GM12878 (cell line): ENCODE results near the gene NR2C2AP. TPM values are rescaled to one million over a fixed set of nuclear protein-coding genes. Genes with fewer than 3 reads are reported as not detected.

Experiments used
- EZH2 ChIP-seq: IDR thresholded peaks from 2 replicates; pipeline ENCODE4 v1.6.1; 2012; ENCODE audit warnings: low read depth, mild to moderate bottlenecking, control low read depth, inconsistent platforms, low read length, borderline replicate concordance; ENCODE audit not compliant: control insufficient read depth
- ZNF207 ChIP-seq: fragments of 450-650 bp; IDR thresholded peaks from 2 replicates; pipeline ENCODE4 v1.6.1; 2014; ENCODE audit warnings: antibody characterized with exemption, mild to moderate bottlenecking, borderline replicate concordance
- polyA plus RNA-seq, 11 experiments: library from polyadenylated mRNA; depleted of rRNA in 4 of 11; unstranded in 6 of 11; stranded (reverse) in 5 of 11; fragments of >200 nt; fragmentation: Nextera tagmentation in 4 of 11; fragmentation: Illumina TruSeq in 1 of 11; extraction: Ambion mirVana in 4 of 11; extraction: Trizol in 1 of 11; gene quantifications; 1 replicate in 1 of 11; 2 replicates in 10 of 11; pipeline versions ENCODE4 v1.2.1 to v1.2.3, GENCODE V29; 2011 to 2016; ENCODE audit warnings: inconsistent platforms in 2 of 11, missing spikeins in 2 of 11, low read depth in 1 of 11
- total RNA-seq, 4 experiments: library from RNA; depleted of rRNA in 3 of 4; stranded (reverse); fragments of >200 nt in 3 of 4; fragmentation: Illumina TruSeq in 1 of 4; extraction: Trizol in 1 of 4; gene quantifications; 2 replicates each; pipeline versions ENCODE4 v1.2.1 to v1.2.3, GENCODE V29; 2013 to 2021
- TF ChIP-seq, protein P1 (sequence below): fragments of 150-350 bp; IDR thresholded peaks from 2 replicates; pipeline ENCODE4 v1.6.1; 2014; ENCODE audit warnings: mild to moderate bottlenecking, low read depth, low read length
- TF ChIP-seq, protein P2 (sequence below): IDR thresholded peaks from 2 replicates; pipeline ENCODE4 v1.6.1; 2012; ENCODE audit warnings: low read depth, low read length, improper control_type of control experiment
- TF ChIP-seq, protein P3 (sequence below): fragments of 450-650 bp; IDR thresholded peaks from 2 replicates; pipeline ENCODE4 v1.6.1; 2016; ENCODE audit warnings: mild to moderate bottlenecking, moderate library complexity, borderline replicate concordance

The NR2C2AP gene
- total and polyA plus RNA-seq, 10 of the 15 experiments (the other 5 are each of a cell fraction or from before 2014, with no cell fraction given): 21.5 to 44.8 (median 28.1) TPM

DNA sequence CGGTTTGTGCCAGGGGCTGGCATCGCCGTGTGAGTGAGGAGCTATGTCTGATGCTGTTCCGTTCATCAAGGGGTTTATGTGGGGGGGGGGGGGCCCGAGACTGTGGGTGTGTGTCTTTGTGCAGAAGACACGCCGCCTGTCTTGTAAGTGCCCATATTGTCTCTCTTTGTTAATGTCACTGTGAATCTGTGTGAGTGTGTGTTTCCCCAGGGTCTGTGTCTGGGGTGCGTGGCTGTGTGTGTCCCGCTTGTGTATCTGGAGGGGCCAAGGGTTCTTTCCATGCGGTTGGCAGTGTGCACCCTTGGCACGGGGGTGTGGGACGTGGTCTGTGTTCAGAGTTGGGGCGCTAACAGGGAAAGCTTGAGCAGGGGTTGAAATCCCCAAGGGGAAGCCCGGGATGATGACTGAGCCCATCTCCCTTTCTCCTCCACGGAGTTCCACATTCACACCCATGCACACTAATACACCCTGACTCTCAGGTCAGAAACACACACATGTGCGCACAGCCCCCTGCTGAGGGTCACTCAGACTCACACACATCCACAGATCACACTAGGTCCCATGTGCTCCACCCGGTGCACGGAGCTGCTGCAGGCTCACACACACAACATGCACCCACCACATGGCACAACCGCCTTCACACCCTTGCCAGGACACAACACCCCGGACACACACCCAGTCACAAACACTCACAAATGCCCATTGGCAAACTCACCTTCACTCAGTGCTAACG lies 10.4 kb upstream of the NR2C2AP start (continued):
- TF ChIP-seq, protein P1, sequence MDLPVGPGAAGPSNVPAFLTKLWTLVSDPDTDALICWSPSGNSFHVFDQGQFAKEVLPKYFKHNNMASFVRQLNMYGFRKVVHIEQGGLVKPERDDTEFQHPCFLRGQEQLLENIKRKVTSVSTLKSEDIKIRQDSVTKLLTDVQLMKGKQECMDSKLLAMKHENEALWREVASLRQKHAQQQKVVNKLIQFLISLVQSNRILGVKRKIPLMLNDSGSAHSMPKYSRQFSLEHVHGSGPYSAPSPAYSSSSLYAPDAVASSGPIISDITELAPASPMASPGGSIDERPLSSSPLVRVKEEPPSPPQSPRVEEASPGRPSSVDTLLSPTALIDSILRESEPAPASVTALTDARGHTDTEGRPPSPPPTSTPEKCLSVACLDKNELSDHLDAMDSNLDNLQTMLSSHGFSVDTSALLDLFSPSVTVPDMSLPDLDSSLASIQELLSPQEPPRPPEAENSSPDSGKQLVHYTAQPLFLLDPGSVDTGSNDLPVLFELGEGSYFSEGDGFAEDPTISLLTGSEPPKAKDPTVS: no peak
- TF ChIP-seq EZH2 (no peak), ZNF207 (no peak)
- TF ChIP-seq, protein P2, sequence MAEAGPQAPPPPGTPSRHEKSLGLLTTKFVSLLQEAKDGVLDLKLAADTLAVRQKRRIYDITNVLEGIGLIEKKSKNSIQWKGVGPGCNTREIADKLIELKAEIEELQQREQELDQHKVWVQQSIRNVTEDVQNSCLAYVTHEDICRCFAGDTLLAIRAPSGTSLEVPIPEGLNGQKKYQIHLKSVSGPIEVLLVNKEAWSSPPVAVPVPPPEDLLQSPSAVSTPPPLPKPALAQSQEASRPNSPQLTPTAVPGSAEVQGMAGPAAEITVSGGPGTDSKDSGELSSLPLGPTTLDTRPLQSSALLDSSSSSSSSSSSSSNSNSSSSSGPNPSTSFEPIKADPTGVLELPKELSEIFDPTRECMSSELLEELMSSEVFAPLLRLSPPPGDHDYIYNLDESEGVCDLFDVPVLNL: no peak
- TF ChIP-seq, protein P3, sequence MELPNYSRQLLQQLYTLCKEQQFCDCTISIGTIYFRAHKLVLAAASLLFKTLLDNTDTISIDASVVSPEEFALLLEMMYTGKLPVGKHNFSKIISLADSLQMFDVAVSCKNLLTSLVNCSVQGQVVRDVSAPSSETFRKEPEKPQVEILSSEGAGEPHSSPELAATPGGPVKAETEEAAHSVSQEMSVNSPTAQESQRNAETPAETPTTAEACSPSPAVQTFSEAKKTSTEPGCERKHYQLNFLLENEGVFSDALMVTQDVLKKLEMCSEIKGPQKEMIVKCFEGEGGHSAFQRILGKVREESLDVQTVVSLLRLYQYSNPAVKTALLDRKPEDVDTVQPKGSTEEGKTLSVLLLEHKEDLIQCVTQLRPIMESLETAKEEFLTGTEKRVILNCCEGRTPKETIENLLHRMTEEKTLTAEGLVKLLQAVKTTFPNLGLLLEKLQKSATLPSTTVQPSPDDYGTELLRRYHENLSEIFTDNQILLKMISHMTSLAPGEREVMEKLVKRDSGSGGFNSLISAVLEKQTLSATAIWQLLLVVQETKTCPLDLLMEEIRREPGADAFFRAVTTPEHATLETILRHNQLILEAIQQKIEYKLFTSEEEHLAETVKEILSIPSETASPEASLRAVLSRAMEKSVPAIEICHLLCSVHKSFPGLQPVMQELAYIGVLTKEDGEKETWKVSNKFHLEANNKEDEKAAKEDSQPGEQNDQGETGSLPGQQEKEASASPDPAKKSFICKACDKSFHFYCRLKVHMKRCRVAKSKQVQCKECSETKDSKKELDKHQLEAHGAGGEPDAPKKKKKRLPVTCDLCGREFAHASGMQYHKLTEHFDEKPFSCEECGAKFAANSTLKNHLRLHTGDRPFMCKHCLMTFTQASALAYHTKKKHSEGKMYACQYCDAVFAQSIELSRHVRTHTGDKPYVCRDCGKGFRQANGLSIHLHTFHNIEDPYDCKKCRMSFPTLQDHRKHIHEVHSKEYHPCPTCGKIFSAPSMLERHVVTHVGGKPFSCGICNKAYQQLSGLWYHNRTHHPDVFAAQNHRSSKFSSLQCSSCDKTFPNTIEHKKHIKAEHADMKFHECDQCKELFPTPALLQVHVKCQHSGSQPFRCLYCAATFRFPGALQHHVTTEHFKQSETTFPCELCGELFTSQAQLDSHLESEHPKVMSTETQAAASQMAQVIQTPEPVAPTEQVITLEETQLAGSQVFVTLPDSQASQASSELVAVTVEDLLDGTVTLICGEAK: no peak
